Fibroblast of lung (primary cell): ENCODE measurements around the gene OTOGL. TPM values are rescaled to one million over a fixed set of nuclear protein-coding genes. Genes with fewer than 3 reads are reported as not detected.

Experiments
- DNase-seq, 2 donors: peaks; one replicate each; pipeline versions ENCODE4 v3.0.0 to v3.0.0-alpha.2; 2010; ENCODE audit warnings: low read depth in 2 of 2
- H2AFZ ChIP-seq: 2 replicates; pipeline ENCODE4 v1.5.1; 2012; ENCODE audit warnings: low read length, control low read depth, inconsistent platforms
- H3K27ac ChIP-seq: 2 replicates; pipeline ENCODE4 v1.5.1; 2011; ENCODE audit warnings: low read length, control low read depth; ENCODE audit not compliant: insufficient read depth
- H3K27me3 ChIP-seq: 2 replicates; pipeline ENCODE4 v1.5.1; 2011; ENCODE audit warnings: mild to moderate bottlenecking, low read length; ENCODE audit not compliant: control insufficient read depth, insufficient read depth
- H3K36me3 ChIP-seq: 2 replicates; pipeline ENCODE4 v1.5.1; 2011; ENCODE audit warnings: low read length; ENCODE audit not compliant: control insufficient read depth, insufficient read depth
- H3K4me1 ChIP-seq: 2 replicates; pipeline ENCODE4 v1.5.1; 2011; ENCODE audit warnings: low read length; ENCODE audit not compliant: control insufficient read depth, insufficient read depth; ENCODE audit errors: extremely low read depth
- H3K4me2 ChIP-seq: 2 replicates; pipeline ENCODE4 v1.5.1; 2011; ENCODE audit warnings: low read length, control low read depth; ENCODE audit not compliant: insufficient read depth; ENCODE audit errors: extremely low read depth
- H3K4me3 ChIP-seq, 4 experiments: fragments of 200-600 bp in 1 of 4; sonication (generic) in 1 of 4; replicated peaks in 1 of 4; 2 replicates each; pipeline ENCODE4 v1.5.1; 2011 to 2016; ENCODE audit warnings: low read length in 4 of 4, low read depth in 3 of 4, mild to moderate bottlenecking in 3 of 4, control low read depth in 2 of 4, inconsistent platforms in 1 of 4, mixed read lengths in 1 of 4; ENCODE audit not compliant: insufficient read depth in 1 of 4; ENCODE audit errors: control extremely low read depth in 1 of 4
- H3K79me2 ChIP-seq: 2 replicates; pipeline ENCODE4 v1.5.1; 2012; ENCODE audit warnings: mild to moderate bottlenecking, low read length, inconsistent platforms; ENCODE audit not compliant: control insufficient read depth, insufficient read depth
- H3K9ac ChIP-seq: 2 replicates; pipeline ENCODE4 v1.5.1; 2011; ENCODE audit warnings: mild to moderate bottlenecking, low read length, control low read depth; ENCODE audit not compliant: insufficient read depth
- H3K9me3 ChIP-seq: 2 replicates; pipeline ENCODE4 v1.5.1; 2012; ENCODE audit warnings: low read depth, low read length; ENCODE audit not compliant: control insufficient read depth, insufficient read depth
- H4K20me1 ChIP-seq: 2 replicates; pipeline ENCODE4 v1.5.1; 2011; ENCODE audit warnings: low read length; ENCODE audit not compliant: control insufficient read depth, insufficient read depth; ENCODE audit errors: extremely low read depth
- EZH2 ChIP-seq: IDR thresholded peaks from 2 replicates; pipeline ENCODE4 v1.5.1; 2012; ENCODE audit warnings: low read length, control low read depth, mild to moderate bottlenecking; ENCODE audit errors: missing control alignments
- polyA plus RNA-seq, 2 donors: library from polyadenylated mRNA; depleted of rRNA in 1 of 2; stranded (reverse) in 1 of 2; unstranded in 1 of 2; fragments of >200 nt; gene quantifications; 2 replicates each; pipeline ENCODE4 v1.2.1, GENCODE V29; 2011 to 2012; ENCODE audit warnings: missing spikeins in 1 of 2
- total RNA-seq: library from RNA; depleted of rRNA; stranded (reverse); fragments of >200 nt; gene quantifications from 2 replicates; pipeline ENCODE4 v1.2.1, GENCODE V29; 2014
- TF ChIP-seq, protein P1 (sequence below), 2 donors: IDR thresholded peaks in 1 of 2; conservative IDR thresholded peaks in 1 of 2; 1 replicate in 1 of 2; 2 replicates in 1 of 2; pipeline ENCODE4 v1.5.1; 2011 to 2012; ENCODE audit warnings: low read length in 2 of 2, control low read depth in 1 of 2, inconsistent platforms in 1 of 2, low read depth in 1 of 2, mild to moderate bottlenecking in 1 of 2

Gene OTOGL
- total and polyA plus RNA-seq, 2 donors (not counting 1 experiment from before 2014, with no cell fraction given) = 0.15 to 0.17 TPM

DNA sequence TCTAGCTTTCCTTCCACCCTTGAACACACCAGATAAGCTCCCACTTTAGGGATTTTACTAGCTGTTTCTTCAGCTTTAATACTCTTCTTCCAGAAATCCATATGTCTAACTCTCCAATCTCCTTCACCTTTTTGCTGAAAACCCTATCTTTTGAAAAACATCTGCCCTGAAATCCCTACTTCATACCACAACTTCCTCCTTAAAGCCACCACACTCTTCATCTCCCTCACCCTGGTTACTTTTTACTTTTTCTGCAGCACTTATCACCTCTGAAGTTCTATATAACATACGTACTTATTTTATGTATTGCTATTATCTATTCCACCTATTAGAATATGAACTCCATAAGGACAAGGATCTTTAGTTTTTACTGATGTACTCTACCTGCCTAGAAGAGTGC lies 316.1 kb downstream of the OTOGL start:
- Histone ChIP-seq H3K36me3 (no peaks in the 10 kb centered on the region), H3K4me3 (no peak overlapping the region), H4K20me1 (no peaks in the 10 kb centered on the region), H2AFZ (no peak overlapping the region), H3K27ac (no peak overlapping the region), H3K4me1 (no peaks in the 10 kb centered on the region), H3K4me2 (no peak overlapping the region), H3K9ac (no peak overlapping the region), H3K9me3 (no peaks in the 10 kb centered on the region), H3K27me3 (no peaks in the 10 kb centered on the region), H3K79me2 (no peaks in the 10 kb centered on the region)
- DNase-seq = no peak
- TF ChIP-seq, protein P1, sequence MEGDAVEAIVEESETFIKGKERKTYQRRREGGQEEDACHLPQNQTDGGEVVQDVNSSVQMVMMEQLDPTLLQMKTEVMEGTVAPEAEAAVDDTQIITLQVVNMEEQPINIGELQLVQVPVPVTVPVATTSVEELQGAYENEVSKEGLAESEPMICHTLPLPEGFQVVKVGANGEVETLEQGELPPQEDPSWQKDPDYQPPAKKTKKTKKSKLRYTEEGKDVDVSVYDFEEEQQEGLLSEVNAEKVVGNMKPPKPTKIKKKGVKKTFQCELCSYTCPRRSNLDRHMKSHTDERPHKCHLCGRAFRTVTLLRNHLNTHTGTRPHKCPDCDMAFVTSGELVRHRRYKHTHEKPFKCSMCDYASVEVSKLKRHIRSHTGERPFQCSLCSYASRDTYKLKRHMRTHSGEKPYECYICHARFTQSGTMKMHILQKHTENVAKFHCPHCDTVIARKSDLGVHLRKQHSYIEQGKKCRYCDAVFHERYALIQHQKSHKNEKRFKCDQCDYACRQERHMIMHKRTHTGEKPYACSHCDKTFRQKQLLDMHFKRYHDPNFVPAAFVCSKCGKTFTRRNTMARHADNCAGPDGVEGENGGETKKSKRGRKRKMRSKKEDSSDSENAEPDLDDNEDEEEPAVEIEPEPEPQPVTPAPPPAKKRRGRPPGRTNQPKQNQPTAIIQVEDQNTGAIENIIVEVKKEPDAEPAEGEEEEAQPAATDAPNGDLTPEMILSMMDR (conservative IDR thresholded peaks at IDR 0.05 in 1 of 2, IDR thresholded peaks at IDR 0.05 in 1 of 2; ENCODE audit: low read depth in 1 of 2, low read length in 2 of 2) = no peak
- TF ChIP-seq EZH2 = no peak

GRCh38 chr12:80419644-80420043 lies 320.3 kb downstream of the OTOGL start:
- H3K27ac ChIP-seq = no peak overlapping the region
- H3K79me2 ChIP-seq = no peaks in the 10 kb centered on the region
- H3K27me3 ChIP-seq = no peaks in the 10 kb centered on the region
- H3K4me1 ChIP-seq = no peaks in the 10 kb centered on the region
- no peaks in the 10 kb centered on the region for H3K9me3 ChIP-seq
- no peaks in the 10 kb centered on the region for H4K20me1 ChIP-seq
- no peak overlapping the region for H3K4me2 ChIP-seq
- peak overlapping the region; percentile 12 for H2AFZ ChIP-seq
- no peak for TF ChIP-seq EZH2
- TF ChIP-seq, protein P1 (conservative IDR thresholded peaks at IDR 0.05 in 1 of 2, IDR thresholded peaks at IDR 0.05 in 1 of 2; ENCODE audit: low read depth in 1 of 2, low read length in 2 of 2) = no peak
- no peak overlapping the region for H3K4me3 ChIP-seq
- DNase-seq = peak in 1 of 2 donors; percentile 42
- no peak overlapping the region for H3K9ac ChIP-seq
- H3K36me3 ChIP-seq = no peaks in the 10 kb centered on the region

- H3K9me3 ChIP-seq = no peaks in the 10 kb centered on the region
- H3K9ac ChIP-seq = no peak overlapping the region
- H3K27me3 ChIP-seq = no peaks in the 10 kb centered on the region
- no peak overlapping the region for H3K27ac ChIP-seq
- no peaks in the 10 kb centered on the region for H3K36me3 ChIP-seq
- TF ChIP-seq, protein P1 (conservative IDR thresholded peaks at IDR 0.05 in 1 of 2, IDR thresholded peaks at IDR 0.05 in 1 of 2; ENCODE audit: low read depth in 1 of 2, low read length in 2 of 2) = no peak
- no peak for TF ChIP-seq EZH2
- H2AFZ ChIP-seq = peak overlapping the region; percentile 12
- no peak overlapping the region for H3K4me2 ChIP-seq
- no peak for DNase-seq
- H3K4me3 ChIP-seq = no peak overlapping the region
- H3K79me2 ChIP-seq = no peaks in the 10 kb centered on the region
- H4K20me1 ChIP-seq = no peaks in the 10 kb centered on the region
- H3K4me1 ChIP-seq = no peaks in the 10 kb centered on the region
These were observed 320.7 kb downstream of the OTOGL start for GRCh38 chr12:80420075-80420474.
